Coronary artery (tissue), 2 donors: ENCODE results near the gene IVL.

ENCODE experiments used
- DNase-seq: peaks from one replicate; pipeline ENCODE4 v3.0.0-alpha.2; 2017; ENCODE audit warnings: low spot score
- H3K27ac ChIP-seq, 2 donors: fragments of 200-600 bp; sonication (generic); one replicate each; pipeline ENCODE4 v1.5.1; 2016 to 2019
- H3K4me3 ChIP-seq: fragments of 200-600 bp; sonication (generic); 2 replicates; pipeline ENCODE4 v1.5.1; 2016; ENCODE audit warnings: mild to moderate bottlenecking, moderate library complexity
- TF ChIP-seq, protein P1 (sequence below): fragments of 200-600 bp; sonication (generic); IDR thresholded peaks from one replicate; pipeline ENCODE4 v1.5.1; 2019; ENCODE audit warnings: antibody characterized with exemption

Gene IVL

DNA sequence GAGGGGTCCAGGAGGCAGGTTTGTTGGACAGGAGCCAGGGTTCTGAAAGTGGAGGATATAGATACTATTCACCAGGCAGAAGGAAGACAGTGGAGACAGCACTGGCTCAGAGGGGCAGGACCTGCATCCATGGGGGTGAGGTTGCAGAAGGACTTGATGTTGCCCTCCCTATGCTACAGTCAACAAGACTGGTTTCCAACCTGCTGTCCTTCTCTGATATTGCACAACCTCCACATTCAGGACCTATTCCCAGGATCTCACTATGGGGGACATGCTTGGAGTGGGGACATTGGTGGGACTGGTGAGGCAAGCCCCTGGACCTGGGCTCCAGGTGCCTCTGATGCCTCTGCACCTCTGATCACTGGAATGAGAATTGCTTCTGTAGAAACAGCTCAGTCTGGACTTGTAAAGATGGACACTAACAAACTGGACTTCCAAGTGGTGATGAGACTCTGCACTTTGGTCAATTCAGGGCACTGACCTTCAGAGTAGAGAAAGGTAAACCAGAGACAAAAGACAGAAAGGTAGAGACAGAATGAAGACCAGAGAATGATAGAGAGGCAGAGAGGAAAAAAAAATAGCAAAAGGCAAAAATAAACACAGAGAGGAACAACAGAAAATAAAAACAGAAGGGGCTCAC, 28.7 kb upstream of the IVL start:
- no peak for DNase-seq
- H3K4me3 ChIP-seq: no peak overlapping the region
- TF ChIP-seq, protein P1, sequence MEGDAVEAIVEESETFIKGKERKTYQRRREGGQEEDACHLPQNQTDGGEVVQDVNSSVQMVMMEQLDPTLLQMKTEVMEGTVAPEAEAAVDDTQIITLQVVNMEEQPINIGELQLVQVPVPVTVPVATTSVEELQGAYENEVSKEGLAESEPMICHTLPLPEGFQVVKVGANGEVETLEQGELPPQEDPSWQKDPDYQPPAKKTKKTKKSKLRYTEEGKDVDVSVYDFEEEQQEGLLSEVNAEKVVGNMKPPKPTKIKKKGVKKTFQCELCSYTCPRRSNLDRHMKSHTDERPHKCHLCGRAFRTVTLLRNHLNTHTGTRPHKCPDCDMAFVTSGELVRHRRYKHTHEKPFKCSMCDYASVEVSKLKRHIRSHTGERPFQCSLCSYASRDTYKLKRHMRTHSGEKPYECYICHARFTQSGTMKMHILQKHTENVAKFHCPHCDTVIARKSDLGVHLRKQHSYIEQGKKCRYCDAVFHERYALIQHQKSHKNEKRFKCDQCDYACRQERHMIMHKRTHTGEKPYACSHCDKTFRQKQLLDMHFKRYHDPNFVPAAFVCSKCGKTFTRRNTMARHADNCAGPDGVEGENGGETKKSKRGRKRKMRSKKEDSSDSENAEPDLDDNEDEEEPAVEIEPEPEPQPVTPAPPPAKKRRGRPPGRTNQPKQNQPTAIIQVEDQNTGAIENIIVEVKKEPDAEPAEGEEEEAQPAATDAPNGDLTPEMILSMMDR: no peak
- H3K27ac ChIP-seq: no peak overlapping the region

DNA sequence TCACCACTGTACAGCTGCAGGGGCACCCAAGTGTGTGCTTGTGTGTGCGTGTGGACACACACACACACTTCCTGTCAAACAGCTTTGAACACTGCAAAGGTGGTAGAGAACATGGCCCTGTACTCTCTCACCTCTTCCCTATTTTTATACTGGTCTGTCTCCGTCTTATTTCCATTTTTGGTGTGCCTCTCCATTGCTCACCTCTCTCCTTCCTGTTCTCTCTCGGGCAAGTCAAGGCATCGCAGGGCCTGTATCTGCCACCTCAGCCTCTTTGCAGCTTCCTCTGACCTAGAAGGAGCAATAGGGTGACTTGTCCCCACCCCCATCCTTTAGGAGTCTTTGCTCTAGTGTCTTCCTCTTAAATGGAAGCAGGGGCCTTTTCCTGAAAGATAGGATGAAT, 28.0 kb upstream of the IVL start:
- H3K4me3 ChIP-seq: no peak overlapping the region
- H3K27ac ChIP-seq: no peak overlapping the region
- TF ChIP-seq, protein P1: no peak
- no peak for DNase-seq

DNA sequence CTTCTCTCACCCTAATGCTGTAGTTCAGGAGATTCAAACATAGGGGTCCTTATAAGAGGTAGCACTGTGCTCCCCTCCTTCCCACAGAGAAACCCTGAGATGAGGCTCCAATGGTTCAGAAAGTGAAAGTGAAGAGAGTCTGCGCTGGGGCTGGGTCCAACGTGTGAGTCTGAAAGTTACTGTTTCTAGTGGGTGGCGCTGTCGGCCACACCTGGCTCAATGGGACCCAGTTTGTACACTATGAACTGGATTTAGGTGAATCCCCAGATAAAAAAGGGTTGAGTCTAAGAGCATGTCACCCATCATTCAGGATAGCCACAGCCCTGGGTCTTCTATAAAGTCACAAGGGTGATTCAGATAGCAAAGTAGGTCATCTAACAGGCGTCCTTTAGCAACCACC, 27.4 kb upstream of the IVL start:
- no peak overlapping the region for H3K27ac ChIP-seq
- no peak overlapping the region for H3K4me3 ChIP-seq
- DNase-seq: no peak
- TF ChIP-seq, protein P1: no peak

DNA sequence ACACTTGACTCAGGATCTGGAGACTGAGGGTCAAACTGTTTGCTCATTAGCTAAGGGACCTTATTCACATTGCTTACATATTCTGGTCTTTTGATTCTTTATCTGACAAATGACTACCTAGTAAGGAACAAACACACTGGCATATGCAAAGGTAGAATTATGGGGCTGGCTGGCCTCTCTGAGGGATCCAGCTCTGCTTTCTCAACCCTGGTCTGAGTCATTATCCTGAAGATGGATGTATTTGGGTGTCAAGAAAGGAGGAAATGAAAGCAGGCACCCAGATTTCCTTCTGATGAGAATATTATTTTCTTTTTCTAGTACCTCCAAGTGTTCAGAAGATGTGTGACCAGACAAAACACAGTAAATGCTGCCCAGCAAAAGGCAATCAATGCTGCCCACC, 24.3 kb upstream of the IVL start:
- H3K4me3 ChIP-seq: no peak overlapping the region
- DNase-seq: no peak
- TF ChIP-seq, protein P1: no peak
- no peak overlapping the region for H3K27ac ChIP-seq

DNA sequence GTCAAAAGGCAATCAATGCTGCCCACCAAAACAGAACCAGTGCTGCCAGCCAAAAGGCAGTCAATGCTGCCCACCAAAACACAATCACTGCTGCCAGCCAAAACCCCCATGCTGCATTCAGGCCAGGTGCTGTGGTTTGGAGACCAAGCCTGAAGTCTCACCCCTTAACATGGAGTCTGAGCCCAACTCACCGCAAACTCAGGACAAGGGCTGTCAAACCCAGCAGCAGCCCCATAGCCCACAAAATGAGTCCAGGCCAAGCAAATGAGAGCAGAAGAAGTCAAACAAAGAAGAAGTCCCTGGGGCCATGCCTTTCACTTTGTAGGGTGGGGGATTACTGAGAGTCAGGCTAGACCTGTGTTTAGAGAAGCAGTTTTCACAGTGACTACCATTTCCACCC, 23.8 kb upstream of the IVL start:
- H3K27ac ChIP-seq: no peak overlapping the region
- H3K4me3 ChIP-seq: no peak overlapping the region
- TF ChIP-seq, protein P1: no peak
- DNase-seq: no peak

DNA sequence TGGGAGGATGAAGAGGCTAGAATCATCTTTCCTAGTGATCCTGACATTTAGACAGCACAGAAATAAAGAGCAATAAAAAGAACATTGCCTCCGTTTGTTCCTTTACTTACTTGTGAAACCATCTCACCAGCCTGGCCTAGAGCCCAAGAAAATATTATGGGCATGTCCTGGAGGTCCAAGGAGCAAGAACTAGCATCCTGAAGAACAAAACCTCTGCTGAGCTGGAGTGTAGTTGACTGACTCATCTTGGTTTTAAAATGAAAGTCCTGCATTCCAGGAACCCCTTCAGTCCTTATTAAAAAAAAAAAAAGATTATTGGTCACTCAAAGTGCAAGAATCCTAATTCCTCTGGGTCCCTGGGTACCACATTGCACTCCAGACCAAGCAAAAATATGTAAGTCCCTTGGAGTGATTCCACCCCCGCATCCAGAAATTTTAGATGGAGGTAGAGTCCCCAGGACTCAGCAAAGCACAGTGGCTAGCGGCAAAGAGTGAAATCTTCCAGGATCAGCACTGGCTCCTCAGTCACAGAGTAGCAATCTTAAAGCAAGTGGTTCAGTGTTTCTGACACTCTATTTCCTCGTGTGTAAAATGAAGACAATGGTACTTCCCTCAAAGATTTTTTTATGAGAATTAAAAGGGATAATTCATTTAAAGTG, 23.3 kb upstream of the IVL start:
- no peak overlapping the region for H3K27ac ChIP-seq
- no peak for DNase-seq
- TF ChIP-seq, protein P1: no peak
- no peak overlapping the region for H3K4me3 ChIP-seq

DNA sequence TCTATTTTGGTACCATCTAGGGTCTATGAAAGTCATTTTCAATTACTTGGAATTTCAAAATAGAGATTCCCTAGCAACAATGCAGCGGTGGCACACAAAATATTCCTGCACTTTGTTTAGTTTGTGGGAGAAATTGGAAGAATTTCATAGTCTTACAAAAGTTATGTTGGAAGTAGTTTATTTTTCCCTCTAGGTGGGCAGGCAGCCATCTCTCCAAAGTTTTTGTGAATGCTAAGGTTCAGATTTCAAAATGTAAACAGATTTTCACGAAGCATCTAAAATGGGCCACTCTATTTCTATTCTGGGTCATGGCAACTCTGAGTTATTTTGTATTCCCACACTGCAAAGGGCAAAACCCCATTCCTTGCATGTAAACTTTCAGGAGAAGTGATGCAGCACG, 22.3 kb upstream of the IVL start:
- TF ChIP-seq, protein P1: no peak
- no peak for DNase-seq
- peak overlapping the region in 1 of 2 donors; percentile 36 for H3K27ac ChIP-seq
- H3K4me3 ChIP-seq: no peak overlapping the region
